HG02981 (cell line): ENCODE measurements around the gene MYRF.

ENCODE experiments used
- ATAC-seq: cut with Tn5 transposase; IDR thresholded peaks from one replicate; pipeline ENCODE4 v1.9.1; 2021; ENCODE audit warnings: mild to moderate bottlenecking, moderate library complexity; ENCODE audit not compliant: unreplicated experiment

The MYRF gene

GRCh38 chr11:61718621-61719302, 33.7 kb upstream of the MYRF start:
- ATAC-seq: no peak

DNA sequence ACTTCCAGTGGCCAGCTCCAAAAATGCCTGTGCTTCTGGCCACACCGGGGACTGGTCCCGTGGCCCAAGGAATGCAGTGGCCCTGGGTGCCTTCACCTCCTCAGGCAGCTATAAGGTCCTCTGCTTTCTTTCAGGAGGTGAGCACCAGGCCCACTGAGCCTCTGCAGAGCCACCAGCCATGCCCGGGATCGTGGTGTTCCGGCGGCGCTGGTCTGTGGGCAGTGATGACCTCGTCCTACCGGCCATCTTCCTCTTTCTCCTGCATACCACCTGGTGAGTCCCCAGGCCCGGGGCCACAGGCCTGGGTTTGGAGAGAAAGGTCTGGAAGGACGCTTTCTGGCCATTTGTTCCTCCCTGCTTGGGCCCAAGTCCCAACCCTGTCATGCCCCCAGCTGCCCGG, 32.5 kb upstream of the MYRF start:
- no peak for ATAC-seq

- ATAC-seq: no peak
Observed at GRCh38 chr11:61720597-61720996, 31.8 kb upstream of the MYRF start.

- ATAC-seq: no peak
Observed at GRCh38 chr11:61724437-61724836, 28.0 kb upstream of the MYRF start.

GRCh38 chr11:61725781-61726231, 26.6 kb upstream of the MYRF start:
- ATAC-seq: no peak

DNA sequence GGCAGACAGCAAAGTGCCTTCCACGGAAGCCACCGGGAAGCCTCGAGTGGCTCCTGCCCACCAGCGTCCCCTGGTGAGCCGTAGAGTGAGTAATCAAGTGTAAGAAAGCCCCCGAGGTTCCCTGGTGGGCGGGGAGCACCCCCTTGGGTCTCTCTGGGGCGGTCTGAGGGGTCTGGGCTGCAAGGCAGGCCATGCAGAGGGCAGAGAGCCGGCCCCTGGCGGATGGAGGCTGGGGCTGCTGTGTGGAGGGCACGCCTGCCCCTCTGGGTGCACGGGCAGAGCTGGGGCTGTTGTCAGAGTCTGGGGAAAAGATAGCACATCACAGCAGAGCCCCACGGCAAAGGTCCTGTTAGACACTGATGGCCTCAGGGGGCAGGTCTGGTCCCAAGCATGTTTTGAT, 25.7 kb upstream of the MYRF start:
- ATAC-seq: no peak

- no peak for ATAC-seq
Observed at GRCh38 chr11:61727401-61727811, 25.0 kb upstream of the MYRF start.

GRCh38 chr11:61728066-61728939, 24.1 kb upstream of the MYRF start:
- no peak for ATAC-seq

DNA sequence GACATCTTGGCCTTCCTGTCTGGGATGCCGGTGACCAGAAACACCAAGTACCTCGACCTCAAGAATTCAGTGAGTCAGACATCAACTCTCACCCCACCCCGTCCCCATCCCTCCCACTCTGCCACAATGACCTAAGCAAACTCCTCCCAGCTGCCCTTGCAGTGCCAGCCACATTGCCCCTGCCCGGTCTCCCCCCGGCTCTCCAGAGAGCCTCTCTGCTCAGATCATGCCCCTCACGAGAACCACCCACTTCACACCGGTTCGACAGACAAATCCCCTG, 23.6 kb upstream of the MYRF start:
- ATAC-seq: no peak

- ATAC-seq: no peak
Observed at GRCh38 chr11:61730240-61730994, 22.0 kb upstream of the MYRF start.

DNA sequence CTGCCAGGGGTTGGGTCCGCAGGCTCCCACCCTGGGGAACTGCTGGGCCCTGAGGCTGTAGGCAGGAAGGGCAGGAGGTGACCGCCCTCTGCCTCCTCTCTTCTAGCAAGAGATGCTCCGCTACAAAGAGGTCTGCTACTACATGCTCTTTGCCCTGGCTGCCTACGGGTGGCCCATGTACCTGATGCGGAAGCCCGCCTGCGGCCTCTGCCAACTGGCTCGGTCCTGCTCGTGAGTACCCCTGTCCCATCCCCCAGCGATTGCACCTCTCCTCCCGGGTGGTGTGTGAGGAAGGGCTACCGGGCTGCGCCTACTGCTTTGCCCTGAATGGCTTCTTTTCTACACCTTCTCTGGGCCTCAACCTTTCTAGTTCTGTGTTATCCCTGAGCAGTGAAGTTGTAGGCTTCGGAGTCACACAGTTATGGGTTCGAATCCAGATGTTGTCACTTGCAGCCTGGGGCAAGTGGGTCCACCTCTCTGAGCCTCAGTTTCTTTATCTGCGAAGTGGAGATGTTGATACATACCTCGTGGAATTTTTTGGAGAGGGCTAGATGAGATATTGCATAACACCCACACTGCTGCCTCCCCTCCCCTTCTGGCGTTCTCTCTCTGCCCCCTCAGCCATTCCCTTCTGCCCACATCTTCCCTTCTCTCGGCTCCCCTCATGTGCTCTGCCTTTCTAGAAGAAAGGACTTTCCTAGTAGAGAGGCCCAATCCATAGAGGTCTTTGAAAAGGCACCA, 21.1 kb upstream of the MYRF start:
- no peak for ATAC-seq

- no peak for ATAC-seq
Observed at GRCh38 chr11:61731952-61732675, 20.3 kb upstream of the MYRF start.

DNA sequence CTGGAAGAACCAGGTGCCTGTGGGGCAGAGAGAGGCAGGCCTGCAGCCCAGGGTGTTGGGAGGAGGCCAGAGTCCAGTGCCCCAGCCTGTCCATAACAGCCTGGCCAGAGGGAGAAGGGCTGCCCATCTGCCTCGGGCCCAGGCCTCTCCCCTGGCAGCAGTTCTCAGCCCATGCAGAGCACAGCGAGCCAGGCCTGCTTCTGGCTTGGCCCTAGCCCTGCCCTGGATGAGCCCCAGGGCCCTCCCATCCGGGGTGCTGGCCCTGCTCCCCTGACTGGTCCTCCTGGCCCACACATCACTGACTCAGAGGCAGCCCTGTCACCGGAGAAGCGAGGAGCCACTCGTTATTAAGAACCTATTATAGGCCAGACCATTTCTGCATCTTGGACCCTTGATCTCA, 19.7 kb upstream of the MYRF start:
- ATAC-seq: no peak

- ATAC-seq: peak; percentile 73
Observed at GRCh38 chr11:61733120-61733978, 19.1 kb upstream of the MYRF start.

DNA sequence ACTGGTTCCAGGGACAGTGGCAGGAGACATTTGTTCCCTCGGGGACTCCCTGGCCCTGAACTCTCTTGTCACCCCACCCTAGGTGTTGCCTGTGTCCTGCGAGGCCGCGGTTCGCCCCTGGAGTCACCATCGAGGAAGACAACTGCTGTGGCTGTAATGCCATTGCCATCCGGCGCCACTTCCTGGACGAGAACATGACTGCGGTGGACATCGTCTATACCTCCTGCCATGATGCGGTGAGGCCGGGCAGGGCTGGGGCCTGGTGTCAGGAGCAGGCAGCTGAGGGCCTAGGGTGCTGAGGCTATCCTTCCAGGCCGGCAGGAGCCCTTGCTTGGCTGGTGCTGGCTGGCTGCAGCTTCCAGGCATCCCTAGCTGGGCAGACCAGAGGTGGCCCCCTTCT, 17.7 kb upstream of the MYRF start:
- ATAC-seq: no peak

GRCh38 chr11:61735391-61735790, 17.0 kb upstream of the MYRF start:
- ATAC-seq: no peak

DNA sequence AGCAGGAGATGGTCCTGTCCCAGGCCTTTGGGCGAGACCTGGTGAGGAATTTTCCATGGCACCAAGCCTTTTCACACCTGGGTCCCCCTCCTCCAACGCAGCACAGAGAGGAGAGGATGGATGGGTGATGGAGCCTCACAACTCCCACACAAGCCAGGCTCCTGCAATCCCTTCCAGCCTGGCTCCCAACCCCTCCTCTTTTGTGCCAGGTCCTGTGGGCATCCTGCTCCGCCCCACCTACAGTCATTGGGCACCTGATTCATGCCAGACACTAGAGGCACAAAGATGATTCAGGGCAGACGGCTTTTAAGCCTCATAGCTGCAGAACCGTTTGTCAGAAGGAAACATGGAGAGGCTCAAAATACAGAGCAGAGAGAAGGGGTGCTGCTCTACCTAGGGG, 16.1 kb upstream of the MYRF start:
- ATAC-seq: no peak

- ATAC-seq: no peak
Observed at GRCh38 chr11:61737131-61737530, 15.3 kb upstream of the MYRF start.

DNA sequence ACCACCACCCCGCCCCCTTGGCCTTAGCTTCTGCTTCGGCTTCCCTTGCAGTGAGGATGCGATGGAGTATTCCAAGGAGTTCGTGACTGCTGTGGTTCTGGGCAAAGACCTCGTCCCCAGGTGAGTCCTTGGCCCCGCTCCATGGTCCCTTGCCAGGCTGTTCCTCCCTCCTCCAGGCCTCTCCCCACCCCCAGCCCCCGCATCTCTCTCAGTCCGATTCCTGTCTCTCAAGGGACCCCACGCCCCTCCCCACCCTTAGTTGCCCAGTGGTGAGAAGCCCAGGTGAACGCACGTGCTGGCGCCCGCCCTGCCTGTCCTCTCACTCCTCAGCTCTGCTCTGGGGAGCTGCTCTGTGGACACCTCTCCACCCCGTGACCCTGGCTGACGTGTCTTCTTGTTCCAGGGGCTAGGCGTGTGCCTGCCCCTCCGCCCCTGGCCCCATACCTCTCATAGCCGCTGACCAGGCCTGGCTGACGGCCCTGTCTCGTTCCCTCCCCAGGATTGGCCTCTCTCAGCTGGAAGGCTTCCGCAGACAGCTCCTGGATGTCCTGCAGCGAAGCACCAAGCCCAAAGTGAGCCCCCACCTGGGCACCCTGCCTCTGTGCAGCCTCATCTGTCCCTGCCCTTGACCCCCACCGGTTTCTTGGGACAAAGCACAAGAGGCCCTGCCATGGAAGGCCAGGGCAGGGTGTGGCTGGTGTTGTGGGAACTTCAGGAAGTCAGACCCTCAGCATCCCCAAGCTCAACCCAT, 14.6 kb upstream of the MYRF start:
- no peak for ATAC-seq
